ENCODE data around the gene ZNF324B.
A peak's percentile ranks its signal among the peaks of the same experiment; 100 is the strongest.
"Not testable (repeated sequence)": the region's sequence is repeated elsewhere in the genome, so short reads cannot be mapped to it uniquely, and the experiment has no call there.

The ZNF324B gene

DNA sequence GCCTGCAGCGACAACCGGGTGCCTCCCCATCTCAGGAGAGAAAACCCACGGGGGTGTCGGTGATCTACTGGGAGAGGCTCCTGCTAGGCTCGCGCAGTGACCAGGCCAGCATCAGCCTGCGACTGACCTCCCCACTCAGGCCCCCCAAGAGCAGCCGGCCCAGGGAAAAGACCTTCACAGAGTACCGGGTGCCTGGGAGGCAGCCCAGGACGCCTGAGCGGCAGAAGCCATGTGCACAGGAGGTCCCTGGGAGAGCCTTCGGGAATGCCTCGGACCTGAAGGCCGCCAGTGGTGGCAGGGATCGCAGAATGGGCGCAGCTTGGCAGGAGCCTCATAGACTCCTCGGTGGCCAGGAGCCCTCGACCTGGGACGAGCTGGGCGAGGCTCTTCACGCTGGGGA is 3.9 kb downstream of the ZNF324B start:
- no peak for DNase-seq (ENCODE audit: low spot score)

DNA sequence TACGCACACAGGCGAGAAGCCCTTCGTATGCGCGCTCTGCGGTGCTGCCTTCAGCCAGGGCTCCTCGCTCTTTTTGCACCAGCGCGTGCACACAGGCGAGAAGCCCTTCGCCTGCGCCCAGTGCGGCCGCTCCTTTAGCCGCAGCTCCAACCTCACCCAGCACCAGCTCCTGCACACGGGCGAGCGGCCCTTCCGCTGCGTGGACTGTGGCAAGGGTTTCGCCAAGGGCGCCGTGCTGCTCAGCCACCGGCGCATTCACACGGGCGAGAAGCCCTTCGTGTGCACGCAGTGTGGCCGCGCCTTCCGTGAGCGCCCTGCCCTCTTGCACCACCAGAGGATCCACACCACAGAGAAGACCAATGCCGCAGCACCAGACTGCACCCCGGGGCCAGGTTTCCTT is 4.7 kb downstream of the ZNF324B start:
- DNase-seq (ENCODE audit: low spot score) = no peak

DNA sequence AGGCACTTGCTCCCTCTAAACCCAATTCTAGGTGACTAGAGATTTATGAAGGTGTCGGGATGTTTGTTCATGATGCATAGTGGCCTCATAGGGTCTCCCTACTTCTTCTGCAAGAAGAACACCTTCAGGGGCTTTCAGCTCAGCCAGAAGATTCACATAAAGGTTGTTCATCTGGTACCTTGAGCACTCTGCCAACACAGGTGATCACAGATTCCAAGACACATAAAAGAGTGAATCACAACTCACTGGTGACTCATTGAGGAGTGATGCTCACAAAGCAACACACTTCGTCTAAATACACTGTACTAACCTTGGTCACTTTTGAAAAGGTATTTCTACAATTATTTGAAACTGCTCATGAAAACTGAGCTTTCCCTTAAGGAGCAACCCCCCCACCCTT is 8.6 kb downstream of the ZNF324B start:
- DNase-seq (ENCODE audit: low spot score) = no peak

DNA sequence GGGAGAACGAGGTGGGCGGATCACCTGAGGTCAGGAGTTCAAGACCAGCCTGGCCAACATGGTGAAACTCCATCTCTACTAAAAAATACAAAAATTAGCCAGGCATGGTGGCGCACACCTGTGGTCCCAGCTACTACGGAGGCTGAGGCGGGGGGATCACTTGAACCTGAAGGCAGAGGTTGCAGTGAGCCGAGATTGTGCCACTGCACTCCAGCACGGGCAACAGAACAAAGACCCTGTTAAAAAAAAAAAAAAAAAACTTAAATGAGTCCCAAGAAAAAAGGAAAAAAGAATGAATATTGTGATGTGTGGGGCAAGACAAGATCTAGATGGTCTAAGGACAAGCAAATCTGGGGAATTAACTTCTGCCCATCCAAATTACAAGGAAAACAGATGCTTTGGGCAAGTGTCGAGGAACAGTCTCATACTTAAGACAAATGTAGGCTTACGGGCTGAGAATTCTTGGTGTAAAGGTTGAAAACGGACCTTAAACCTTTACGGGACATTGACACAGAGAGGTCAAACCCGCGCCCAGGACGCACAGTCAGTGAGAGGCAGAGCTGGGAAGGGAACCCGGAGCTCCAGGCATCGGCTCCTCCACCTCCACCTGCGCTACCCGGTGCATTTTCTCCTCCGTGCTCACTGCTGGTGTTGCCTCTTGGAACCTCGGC is 14.8 kb downstream of the ZNF324B start:
- DNase-seq (ENCODE audit: low spot score) = no peak

GRCh38 chr19:58466760-58467589 is 15.6 kb downstream of the ZNF324B start, which contains the start of gene ZNF324:
ZNF324 (plus strand) TSS chr19:58467080; CDS start chr19:58469186, 2,106 bp downstream.
- DNase-seq (ENCODE audit: low spot score) = peak; percentile 96

DNA sequence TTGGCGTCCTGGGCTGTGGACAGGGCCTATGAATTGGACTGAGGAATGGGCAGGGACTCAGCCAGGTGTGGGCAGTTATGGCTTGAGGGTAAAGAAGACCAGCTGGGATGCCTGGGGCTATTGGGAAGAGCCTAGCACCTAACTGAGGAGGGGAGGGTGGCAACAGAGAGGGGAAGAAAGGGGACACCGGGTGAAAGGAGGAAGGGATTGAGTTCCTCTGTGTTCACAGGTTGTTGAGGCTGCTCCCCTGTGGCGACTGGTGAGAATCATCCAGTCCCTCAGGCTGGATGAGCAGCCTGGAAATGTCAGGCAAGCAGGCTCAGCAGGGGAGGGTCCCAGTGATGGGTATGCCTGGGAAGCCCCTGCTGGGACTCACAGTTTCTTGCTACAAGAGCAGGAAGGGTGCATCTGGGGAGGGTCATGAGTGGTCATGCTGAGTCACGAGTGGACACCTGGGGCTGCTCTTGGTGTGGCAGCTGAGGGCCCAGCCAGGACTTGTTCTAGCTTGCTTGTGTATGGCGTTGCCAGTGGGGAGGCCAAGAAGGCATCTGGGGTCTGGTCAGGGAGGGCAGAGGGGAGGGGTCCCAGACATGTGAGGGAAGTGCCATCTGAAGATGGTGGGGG is 16.9 kb downstream of the ZNF324B start:
- DNase-seq (ENCODE audit: low spot score) = no peak

DNA sequence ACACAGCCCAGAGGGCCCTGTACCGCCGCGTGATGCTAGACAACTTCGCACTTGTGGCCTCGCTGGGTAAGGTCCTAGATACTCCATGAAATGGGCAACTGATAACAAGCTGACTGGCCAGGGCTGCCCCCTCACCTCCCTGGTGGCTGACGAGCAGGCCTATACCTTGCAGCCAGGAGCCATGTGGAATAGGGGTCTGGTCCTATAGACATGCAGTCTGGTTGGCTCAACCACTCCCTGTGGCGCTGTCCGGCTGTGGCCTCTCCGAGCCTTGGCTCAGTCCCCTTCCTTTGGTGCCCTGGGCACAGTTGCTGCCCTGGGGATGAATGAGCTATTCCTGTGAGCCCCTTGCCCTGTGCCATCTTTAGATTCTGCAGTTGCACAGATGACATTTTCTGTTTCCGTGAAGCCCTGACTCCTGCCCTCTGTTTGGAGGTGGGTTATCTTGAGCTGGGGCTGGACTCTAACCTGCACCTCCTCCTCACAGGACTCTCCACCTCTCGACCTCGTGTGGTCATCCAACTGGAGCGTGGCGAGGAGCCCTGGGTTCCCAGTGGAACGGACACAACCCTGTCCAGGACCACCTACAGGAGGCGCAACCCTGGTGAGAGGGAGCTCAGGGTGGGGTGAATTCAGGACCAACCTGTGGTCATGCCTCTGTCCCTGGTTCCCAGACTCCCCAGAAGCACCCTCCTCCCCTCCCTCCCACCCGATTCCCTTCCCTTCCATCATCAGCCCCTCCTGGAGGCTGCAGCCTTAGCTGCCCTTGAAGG is 18.0 kb downstream of the ZNF324B start:
- no peak for DNase-seq (ENCODE audit: low spot score)

DNA sequence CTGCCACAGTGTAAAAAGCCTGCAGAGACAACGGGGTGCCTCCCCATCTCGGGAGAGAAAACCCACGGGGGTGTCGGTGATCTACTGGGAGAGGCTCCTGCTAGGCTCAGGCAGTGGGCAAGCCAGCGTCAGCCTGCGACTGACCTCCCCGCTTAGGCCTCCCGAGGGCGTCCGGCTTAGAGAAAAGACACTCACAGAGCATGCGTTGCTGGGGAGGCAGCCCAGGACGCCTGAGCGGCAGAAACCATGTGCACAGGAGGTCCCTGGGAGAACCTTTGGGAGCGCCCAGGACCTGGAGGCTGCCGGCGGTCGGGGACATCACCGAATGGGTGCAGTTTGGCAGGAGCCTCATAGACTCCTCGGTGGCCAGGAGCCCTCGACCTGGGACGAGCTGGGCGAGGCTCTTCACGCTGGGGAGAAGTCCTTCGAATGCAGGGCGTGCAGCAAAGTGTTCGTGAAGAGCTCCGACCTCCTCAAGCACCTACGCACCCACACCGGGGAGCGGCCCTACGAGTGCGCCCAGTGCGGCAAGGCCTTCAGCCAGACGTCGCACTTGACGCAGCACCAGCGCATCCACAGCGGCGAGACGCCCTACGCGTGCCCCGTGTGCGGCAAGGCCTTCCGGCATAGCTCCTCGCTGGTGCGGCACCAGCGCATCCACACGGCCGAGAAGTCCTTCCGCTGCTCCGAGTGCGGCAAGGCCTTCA is 19.6 kb downstream of the ZNF324B start:
- DNase-seq (ENCODE audit: low spot score) = not testable (repeated sequence)

GRCh38 chr19:58471736-58472135 is 20.3 kb downstream of the ZNF324B start:
- DNase-seq (ENCODE audit: low spot score) = no peak

DNA sequence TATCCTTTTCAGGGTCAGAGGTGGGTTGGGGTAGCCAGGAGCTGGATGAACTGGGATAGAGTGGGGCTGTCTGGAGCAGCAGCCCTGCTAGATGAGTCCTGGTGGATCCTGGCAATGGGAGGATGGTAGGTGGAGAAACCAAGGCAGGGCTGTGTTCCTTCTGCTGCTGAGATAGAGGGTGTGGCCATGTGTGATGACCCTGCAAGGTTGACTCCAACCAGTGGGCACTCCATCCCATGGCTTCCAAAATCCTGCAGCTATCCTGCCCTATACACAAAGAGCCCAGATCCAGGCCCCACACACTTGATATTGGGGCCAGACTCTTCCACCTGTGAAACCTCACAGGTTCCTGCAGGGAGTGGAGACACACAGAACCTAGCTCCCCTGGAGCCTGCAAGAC is 22.4 kb downstream of the ZNF324B start:
- no peak for DNase-seq (ENCODE audit: low spot score)

- DNase-seq (ENCODE audit: low spot score) = no peak
Observed at GRCh38 chr19:58474291-58474996, 23.0 kb downstream of the ZNF324B start.

DNA sequence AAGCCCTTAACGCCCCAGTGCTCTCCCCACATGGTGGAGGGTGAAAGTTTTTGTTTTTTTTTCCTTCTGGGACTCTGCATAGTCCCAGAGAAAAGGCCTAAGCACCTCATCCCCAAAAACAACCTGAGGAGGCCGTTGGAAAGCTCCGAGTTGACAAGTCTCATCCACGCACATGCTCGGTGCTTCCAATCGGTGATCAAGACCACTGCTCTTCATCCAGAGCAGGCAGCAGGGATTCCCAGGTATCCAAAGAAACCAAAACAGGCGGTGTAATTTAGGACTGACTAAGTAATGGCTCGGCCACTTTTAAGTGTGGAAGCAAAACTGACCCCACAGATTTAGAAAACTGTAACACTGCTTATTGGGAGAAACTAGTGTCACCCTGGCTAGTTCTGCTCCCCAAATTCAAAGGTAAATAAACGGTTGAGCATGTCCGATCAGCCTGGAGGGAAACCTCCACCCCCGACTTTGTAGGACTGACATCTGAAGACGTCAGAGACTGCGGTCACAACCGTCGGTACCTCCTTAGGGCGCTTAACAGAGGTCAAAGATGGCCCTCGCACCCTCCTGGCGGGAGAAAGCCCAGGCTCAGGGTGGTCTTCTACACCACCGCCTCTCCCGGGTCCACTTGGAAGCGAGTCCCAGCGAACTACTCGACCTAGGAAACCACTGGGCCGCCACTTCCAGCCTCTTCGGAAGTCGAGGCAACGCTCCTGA is 23.7 kb downstream of the ZNF324B start:
- DNase-seq (ENCODE audit: low spot score) = no peak

- DNase-seq (ENCODE audit: low spot score) = peak; percentile 95
Observed at GRCh38 chr19:58475714-58476497, 24.5 kb downstream of the ZNF324B start, which contains the start of gene ZNF446. ZNF446 (plus strand) TSS chr19:58476352; CDS start chr19:58477219, 867 bp downstream.

DNA sequence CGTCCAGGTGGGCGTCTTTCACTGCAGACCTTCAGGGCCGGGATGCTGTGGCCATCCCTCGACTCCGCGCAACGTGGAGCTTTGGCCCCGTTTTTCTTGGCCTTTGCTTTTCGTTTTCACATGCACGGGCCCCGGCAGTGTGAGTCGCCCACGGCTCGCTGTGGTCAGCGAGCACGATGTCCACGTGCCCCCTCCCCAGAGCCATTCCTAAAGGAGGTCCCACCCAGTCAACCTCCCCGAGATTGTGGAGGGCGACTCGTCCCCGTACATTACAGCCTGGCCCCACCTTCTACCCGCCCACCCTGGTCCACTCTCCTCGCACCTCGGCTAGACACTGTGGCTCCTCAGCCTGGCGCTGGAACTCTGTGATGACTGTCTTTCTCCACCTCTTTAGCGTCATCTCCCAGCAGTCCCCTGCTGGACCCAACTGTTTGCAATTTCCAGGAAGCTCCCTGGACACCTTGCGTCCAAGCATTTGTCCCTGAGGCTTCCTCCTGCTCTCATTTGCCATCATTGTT is 25.1 kb downstream of the ZNF324B start:
- DNase-seq (ENCODE audit: low spot score) = no peak

DNA sequence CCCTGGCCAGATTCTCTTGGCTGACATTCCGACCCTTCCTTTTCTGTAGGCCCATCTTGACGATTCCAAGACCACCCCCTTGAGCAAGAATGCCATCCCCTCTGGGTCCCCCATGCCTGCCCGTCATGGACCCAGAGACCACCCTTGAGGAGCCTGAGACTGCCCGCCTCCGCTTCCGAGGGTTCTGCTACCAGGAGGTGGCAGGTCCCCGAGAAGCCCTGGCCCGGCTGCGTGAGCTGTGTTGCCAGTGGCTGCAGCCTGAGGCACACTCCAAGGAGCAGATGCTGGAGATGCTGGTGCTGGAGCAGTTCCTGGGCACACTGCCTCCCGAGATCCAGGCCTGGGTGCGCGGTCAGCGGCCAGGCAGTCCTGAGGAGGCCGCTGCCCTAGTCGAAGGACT is 25.7 kb downstream of the ZNF324B start:
- DNase-seq (ENCODE audit: low spot score) = no peak

DNA sequence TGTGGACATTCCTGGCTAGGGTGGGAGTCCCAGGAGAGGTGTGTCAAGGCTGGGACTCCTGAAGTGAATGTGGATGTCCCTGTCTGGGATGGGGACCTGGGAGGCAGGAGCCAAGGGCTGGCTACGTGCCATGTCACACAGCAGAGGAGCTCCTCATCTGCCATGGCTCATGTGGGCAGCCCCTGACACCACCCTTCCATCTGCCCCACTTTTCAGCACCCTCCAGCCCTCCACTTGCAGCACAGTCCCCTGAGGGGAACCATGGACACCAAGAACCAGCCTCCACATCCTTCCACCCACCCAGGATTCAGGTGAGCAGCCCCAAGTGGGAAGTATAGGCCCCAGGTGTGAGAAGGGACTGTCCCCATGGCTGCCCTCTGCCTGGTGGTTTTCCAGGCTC is 26.4 kb downstream of the ZNF324B start:
- DNase-seq (ENCODE audit: low spot score) = no peak

DNA sequence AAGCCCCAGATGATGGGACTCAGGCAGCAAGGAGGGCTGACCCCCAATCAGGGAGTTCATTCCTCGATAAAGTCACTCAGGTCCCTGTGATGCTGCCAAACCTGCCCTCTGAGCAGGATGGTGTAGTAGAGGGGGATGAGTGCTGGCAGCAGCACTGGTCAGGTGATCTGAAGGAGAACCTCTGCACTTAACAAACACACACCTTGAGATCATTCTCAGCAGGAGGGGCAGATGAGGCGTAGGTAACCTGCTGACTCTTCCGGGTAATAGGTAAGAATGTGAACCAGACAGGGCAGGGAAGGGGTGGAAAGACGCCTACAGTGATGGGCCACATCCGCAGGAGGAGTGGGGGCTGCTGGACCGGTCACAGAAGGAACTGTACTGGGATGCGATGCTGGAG is 27.9 kb downstream of the ZNF324B start:
- no peak for DNase-seq (ENCODE audit: low spot score)

DNA sequence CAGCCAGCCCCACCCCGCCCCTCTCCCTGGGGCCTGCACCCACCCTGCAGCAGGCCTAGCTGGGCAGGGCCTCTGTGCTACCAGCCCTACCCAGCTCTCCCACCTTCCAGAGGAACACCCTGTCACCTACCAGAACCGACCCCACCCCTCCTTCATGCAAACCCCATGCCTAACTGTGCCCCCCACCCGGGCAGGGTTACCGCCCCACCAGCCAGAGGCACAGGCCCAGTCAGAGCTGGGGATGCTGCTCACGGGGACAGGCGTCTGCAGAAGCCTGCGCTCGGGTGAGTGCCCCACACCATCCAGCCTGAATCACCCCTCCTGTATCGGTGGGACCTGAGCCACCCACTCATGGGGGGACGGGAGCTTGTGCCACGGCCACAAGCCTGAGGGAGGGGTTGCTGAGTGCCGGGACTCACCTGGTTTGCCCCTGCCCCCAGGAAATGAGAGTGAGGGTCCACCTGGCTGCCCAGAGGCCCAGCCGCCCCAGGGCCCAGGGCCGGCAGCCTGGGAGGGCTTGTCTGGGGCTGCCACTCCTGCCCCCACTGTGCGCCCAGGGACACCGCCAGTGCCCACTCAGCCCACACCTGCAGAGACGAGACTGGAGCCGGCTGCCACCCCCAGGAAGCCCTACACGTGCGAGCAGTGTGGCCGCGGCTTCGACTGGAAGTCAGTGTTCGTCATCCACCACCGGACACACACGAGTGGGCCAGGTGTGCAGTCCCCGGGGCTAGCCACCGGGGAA is 28.5 kb downstream of the ZNF324B start:
- no peak for DNase-seq (ENCODE audit: low spot score)

DNA sequence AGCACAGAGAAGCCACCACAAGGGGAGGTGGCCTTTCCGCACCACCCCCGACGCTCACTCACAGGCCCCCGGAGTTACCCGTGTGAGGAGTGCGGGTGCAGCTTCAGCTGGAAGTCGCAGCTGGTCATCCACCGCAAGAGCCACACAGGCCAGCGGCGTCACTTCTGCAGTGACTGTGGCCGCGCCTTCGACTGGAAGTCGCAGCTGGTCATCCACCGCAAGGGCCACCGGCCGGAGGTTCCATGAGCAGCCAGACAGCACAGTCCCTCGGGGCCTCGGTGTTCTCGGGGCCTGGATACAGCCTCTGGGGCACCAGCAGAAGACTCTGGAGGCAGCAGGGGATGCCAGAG is 29.0 kb downstream of the ZNF324B start:
- no peak for DNase-seq (ENCODE audit: low spot score)

Data from CD4-positive, alpha-beta T cell treated with Interleukin-15 for 4 hours (primary cell).